B cell (primary cell): ENCODE data around the gene SFSWAP.

Experiments
- CTCF ChIP-seq: fragments of 200-600 bp; IDR thresholded peaks from one replicate; pipeline ENCODE4 v1.8.0; 2022; ENCODE audit warnings: antibody characterized with exemption, mild to moderate bottlenecking
- EZH2 ChIP-seq: IDR thresholded peaks from 2 replicates; pipeline ENCODE4 v1.6.1; 2012; ENCODE audit warnings: borderline replicate concordance, low read depth, mild to moderate bottlenecking, moderate library complexity, low read length; ENCODE audit not compliant: insufficient read depth, poor library complexity, severe bottlenecking

DNA sequence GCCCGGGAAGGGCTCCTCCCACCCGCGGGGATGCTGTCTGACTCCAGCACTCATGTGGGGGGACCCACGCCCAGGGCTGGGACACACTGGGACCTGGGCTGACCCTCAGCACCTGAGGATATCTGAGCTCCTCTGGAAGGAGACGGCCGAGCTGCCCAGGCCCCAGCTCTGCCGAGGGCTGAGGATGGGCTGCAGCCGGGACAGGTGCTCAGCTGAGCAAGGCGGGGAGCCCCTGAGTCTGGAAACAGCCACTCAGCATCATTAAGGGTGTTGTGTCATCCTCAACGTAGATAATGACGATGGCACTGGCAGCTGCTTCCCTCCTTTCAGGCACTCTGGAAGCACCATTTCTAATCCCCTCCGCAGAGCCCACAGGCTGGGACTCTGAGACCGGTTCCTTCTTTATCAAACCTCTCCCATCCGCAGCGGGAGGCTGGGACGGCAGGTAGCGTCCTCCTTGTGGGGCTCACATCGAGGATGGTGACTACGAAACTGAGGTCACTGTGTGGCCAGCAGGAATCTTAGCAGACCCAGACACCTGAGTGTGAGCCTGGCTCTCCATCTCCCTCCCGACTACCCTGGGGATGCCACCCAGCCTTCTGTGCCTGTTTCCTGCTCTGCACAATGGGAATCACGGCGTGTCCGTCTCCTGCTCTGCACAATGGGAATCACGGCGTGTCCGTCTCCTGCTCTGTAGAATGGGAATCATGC is 26.7 kb upstream of the SFSWAP start:
- TF ChIP-seq CTCF = no peak
- no peak for TF ChIP-seq EZH2
